CD4-positive, CD25-positive, alpha-beta regulatory T cell (primary cell): ENCODE measurements around the gene EVX2. TPM values are rescaled to one million over a fixed set of nuclear protein-coding genes. Genes with fewer than 3 reads are reported as not detected.

Experiments
- ATAC-seq, 2 donors: fragments of 150-1000 bp; cut with Tn5 transposase; one replicate each; pipeline ENCODE4 v1.10.0; 2021; ENCODE audit warnings: low read depth in 2 of 2, moderate number of reproducible peaks in 2 of 2, moderate library complexity in 1 of 2
- DNase-seq, 3 donors: peaks; one replicate each; pipeline versions ENCODE4 v3.0.0 to v3.0.0-alpha.2; 2012 to 2022; ENCODE audit warnings: mixed read lengths in 1 of 3
- H3K27ac ChIP-seq: one replicate; pipeline ENCODE4 v1.7.0; 2013; ENCODE audit warnings: mild to moderate bottlenecking, low read length; ENCODE audit not compliant: insufficient read depth, poor library complexity, severe bottlenecking
- H3K27me3 ChIP-seq: one replicate; pipeline ENCODE4 v1.7.0; 2013; ENCODE audit warnings: low read length; ENCODE audit not compliant: control insufficient read depth, insufficient read depth
- H3K36me3 ChIP-seq: one replicate; pipeline ENCODE4 v1.7.0; 2013; ENCODE audit warnings: mild to moderate bottlenecking, low read length, moderate library complexity; ENCODE audit not compliant: control insufficient read depth, insufficient read depth
- H3K4me1 ChIP-seq: 2 replicates; pipeline ENCODE4 v1.7.0; 2013; ENCODE audit warnings: mild to moderate bottlenecking, low read length; ENCODE audit not compliant: insufficient read depth, control insufficient read depth, poor library complexity, severe bottlenecking
- H3K4me3 ChIP-seq: one replicate; pipeline ENCODE4 v1.7.0; 2013; ENCODE audit warnings: low read depth, mild to moderate bottlenecking, low read length, moderate library complexity
- H3K9me3 ChIP-seq, 2 experiments: 1 replicate in 1 of 2; 2 replicates in 1 of 2; pipeline ENCODE4 v1.7.0; 2013; ENCODE audit warnings: low read length in 2 of 2, mild to moderate bottlenecking in 1 of 2, moderate library complexity in 1 of 2; ENCODE audit not compliant: control insufficient read depth in 2 of 2
- H3K27ac Mint-ChIP-seq, 3 donors: one replicate each; pipeline ENCODE4 v1.8.0; 2020 to 2022; ENCODE audit warnings: mild to moderate bottlenecking in 3 of 3, mixed read lengths in 3 of 3, moderate library complexity in 2 of 3
- H3K27me3 Mint-ChIP-seq: one replicate; pipeline ENCODE4 v1.8.0; 2022; ENCODE audit warnings: mild to moderate bottlenecking, mixed read lengths
- H3K36me3 Mint-ChIP-seq: one replicate; pipeline ENCODE4 v1.8.0; 2020; ENCODE audit warnings: mixed read lengths
- H3K4me1 Mint-ChIP-seq, 4 donors: one replicate each; pipeline ENCODE4 v1.8.0; 2020 to 2022; ENCODE audit warnings: mixed read lengths in 4 of 4, mild to moderate bottlenecking in 1 of 4
- H3K4me3 Mint-ChIP-seq, 4 donors: one replicate each; pipeline ENCODE4 v1.8.0; 2020 to 2022; ENCODE audit warnings: mild to moderate bottlenecking in 4 of 4, mixed read lengths in 4 of 4, moderate library complexity in 3 of 4
- H3K9me3 Mint-ChIP-seq, 7 donors: one replicate each; pipeline ENCODE4 v1.8.0; 2020 to 2022; ENCODE audit warnings: mixed read lengths in 7 of 7, mild to moderate bottlenecking in 3 of 7, moderate library complexity in 2 of 7
- polyA plus RNA-seq, 4 donors: library from polyadenylated mRNA; unstranded; fragments of 300-500 nt; fragmentation: Illumina TruSeq; gene quantifications; one replicate each; pipeline ENCODE4 v1.2.3, GENCODE V29; 2021
- total RNA-seq: library from RNA; stranded (reverse); gene quantifications from one replicate; pipeline ENCODE4 v1.2.3, GENCODE V29; 2022

Gene EVX2
- total RNA-seq (not detected), polyA plus RNA-seq (not detected)

GRCh38 chr2:176083796-176084261 is at the start of gene EVX2:
EVX2 (minus strand) TSS chr2:176083962; CDS start chr2:176083776, 186 bp downstream.
- Histone ChIP-seq H3K27me3 (peaks cover 54% of the 10 kb centered on the region), H3K27ac (no peak within 1 kb of the TSS), H3K36me3 (no peaks in the 10 kb centered on the region), H3K4me1 (peaks cover 13% of the 10 kb centered on the region), H3K9me3 (peaks cover 14 to 80% of the 10 kb centered on the region in 2 experiments), H3K4me3 (no peak within 1 kb of the TSS)
- H3K27ac Mint-ChIP-seq, result peak within 1 kb of the TSS; percentile 49 to 81 (median 62)
- H3K4me1 Mint-ChIP-seq, result peaks cover 6 to 26% (median 12%) of the 10 kb centered on the region in 4 donors
- H3K9me3 Mint-ChIP-seq, result peaks cover 0 to 46% (median under 1%) of the 10 kb centered on the region in 7 donors
- DNase-seq (no peak), ATAC-seq (no peak)
- peak within 1 kb of the TSS; percentile 61 to 87 (median 74) for H3K4me3 Mint-ChIP-seq
- H3K27me3 Mint-ChIP-seq, result peaks cover 91% of the 10 kb centered on the region
- peaks cover 4% of the 10 kb centered on the region for H3K36me3 Mint-ChIP-seq

DNA sequence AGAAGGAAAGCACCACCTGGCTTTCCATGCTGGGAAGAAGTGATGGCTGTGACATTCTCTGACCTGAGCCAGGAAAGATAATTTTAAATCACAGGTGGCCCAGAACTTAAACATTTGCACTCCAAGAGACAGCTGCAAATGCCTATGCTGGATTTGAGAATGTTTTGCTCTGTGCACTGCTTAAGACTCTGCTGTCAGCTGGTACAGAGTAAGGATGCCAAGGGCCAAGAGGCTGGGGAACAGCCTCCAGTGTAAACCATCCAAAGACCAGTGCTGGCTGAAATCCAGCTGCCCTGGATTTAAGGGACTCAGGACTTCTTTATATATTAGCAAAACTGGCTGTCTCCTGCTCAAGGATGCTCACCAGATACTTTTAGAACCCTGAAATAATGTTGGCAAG is 49.6 kb upstream of the EVX2 start:
- H3K4me3 Mint-ChIP-seq, result peak overlapping the region in 1 of 4 donors; percentile 55
- H3K27me3 Mint-ChIP-seq, result peaks cover 85% of the 10 kb centered on the region
- DNase-seq (no peak), ATAC-seq (no peak)
- H3K4me1 Mint-ChIP-seq, result peaks cover 5 to 50% (median 24%) of the 10 kb centered on the region in 4 donors
- Histone ChIP-seq H3K36me3 (no peaks in the 10 kb centered on the region), H3K4me3 (no peak overlapping the region), H3K27me3 (peaks cover 61% of the 10 kb centered on the region), H3K9me3 (peaks cover 9 to 21% of the 10 kb centered on the region in 2 experiments), H3K4me1 (peaks cover 55% of the 10 kb centered on the region), H3K27ac (no peak overlapping the region)
- H3K27ac Mint-ChIP-seq, result no peak overlapping the region
- H3K36me3 Mint-ChIP-seq, result peaks cover 3% of the 10 kb centered on the region
- peaks cover 0 to 29% (median 2%) of the 10 kb centered on the region in 7 donors for H3K9me3 Mint-ChIP-seq

GRCh38 chr2:176132205-176133171 is 48.7 kb upstream of the EVX2 start:
- H3K4me1 ChIP-seq, result peaks cover 55% of the 10 kb centered on the region
- DNase-seq (peak in 1 of 3 donors; percentile 39), ATAC-seq (no peak)
- Mint-ChIP-seq H3K36me3 (no peaks in the 10 kb centered on the region), H3K4me3 (peak overlapping the region; percentile 55 to 89 (median 85)), H3K27ac (peak overlapping the region in 2 of 3 donors; percentile 14 to 23), H3K4me1 (peaks cover 5 to 59% (median 28%) of the 10 kb centered on the region in 4 donors), H3K27me3 (peaks cover 85% of the 10 kb centered on the region), H3K9me3 (peaks cover 0 to 25% (median 2%) of the 10 kb centered on the region in 7 donors)
- H3K9me3 ChIP-seq, result peaks cover 6 to 21% of the 10 kb centered on the region in 2 experiments
- H3K27ac ChIP-seq, result no peak overlapping the region
- peaks cover 59% of the 10 kb centered on the region for H3K27me3 ChIP-seq
- H3K4me3 ChIP-seq, result peak overlapping the region; percentile 60
- no peaks in the 10 kb centered on the region for H3K36me3 ChIP-seq

- Mint-ChIP-seq H3K27ac (peak overlapping the region in 1 of 3 donors; percentile 23), H3K36me3 (no peaks in the 10 kb centered on the region), H3K27me3 (peaks cover 85% of the 10 kb centered on the region), H3K4me1 (peaks cover 10 to 54% (median 28%) of the 10 kb centered on the region in 4 donors), H3K4me3 (peak overlapping the region in 3 of 4 donors; percentile 69 to 89 (median 83)), H3K9me3 (peaks cover 0 to 22% (median 2%) of the 10 kb centered on the region in 7 donors)
- Histone ChIP-seq H3K4me3 (peak overlapping the region; percentile 60), H3K36me3 (no peaks in the 10 kb centered on the region), H3K27me3 (peaks cover 59% of the 10 kb centered on the region), H3K27ac (no peak overlapping the region), H3K4me1 (peaks cover 50% of the 10 kb centered on the region), H3K9me3 (peaks cover 6 to 21% of the 10 kb centered on the region in 2 experiments)
- DNase-seq, result no peak
- ATAC-seq, result no peak
Measured at GRCh38 chr2:176131848-176132158, 48.0 kb upstream of the EVX2 start.

- H3K27me3 ChIP-seq, result peaks cover 64% of the 10 kb centered on the region
- H3K4me3 ChIP-seq, result peak overlapping the region; percentile 30
- no peaks in the 10 kb centered on the region for H3K36me3 ChIP-seq
- H3K27ac ChIP-seq, result no peak overlapping the region
- Mint-ChIP-seq H3K36me3 (no peaks in the 10 kb centered on the region), H3K9me3 (peaks cover 0 to 21% (median 2%) of the 10 kb centered on the region in 7 donors), H3K27ac (peak overlapping the region in 2 of 3 donors; percentile 18 to 83), H3K27me3 (peaks cover 88% of the 10 kb centered on the region), H3K4me1 (peaks cover 11 to 52% (median 29%) of the 10 kb centered on the region in 4 donors), H3K4me3 (peak overlapping the region; percentile 69 to 84 (median 75))
- ATAC-seq (no peak), DNase-seq (no peak)
- H3K4me1 ChIP-seq, result peaks cover 44% of the 10 kb centered on the region
- H3K9me3 ChIP-seq, result peaks cover 6 to 21% of the 10 kb centered on the region in 2 experiments
Measured at GRCh38 chr2:176130957-176131847, 47.4 kb upstream of the EVX2 start.

GRCh38 chr2:176130147-176130956 is 46.6 kb upstream of the EVX2 start:
- Mint-ChIP-seq H3K9me3 (peaks cover 0 to 23% (median 2%) of the 10 kb centered on the region in 7 donors), H3K27ac (peak overlapping the region in 1 of 3 donors; percentile 18), H3K36me3 (no peaks in the 10 kb centered on the region), H3K4me3 (peak overlapping the region; percentile 69 to 84 (median 75)), H3K4me1 (peaks cover 11 to 43% (median 25%) of the 10 kb centered on the region in 4 donors), H3K27me3 (peaks cover 88% of the 10 kb centered on the region)
- peak in 1 of 2 donors; percentile 23 for ATAC-seq
- Histone ChIP-seq H3K4me3 (peak overlapping the region; percentile 30), H3K4me1 (peaks cover 39% of the 10 kb centered on the region), H3K9me3 (peaks cover 6 to 16% of the 10 kb centered on the region in 2 experiments), H3K27me3 (peaks cover 64% of the 10 kb centered on the region), H3K36me3 (no peaks in the 10 kb centered on the region), H3K27ac (no peak overlapping the region)
- peak in 1 of 3 donors; percentile 10 for DNase-seq
